BJ (cell line): ENCODE results near the gene NPEPPS. TPM values are rescaled to one million over a fixed set of nuclear protein-coding genes. Genes with fewer than 3 reads are reported as not detected.
"Not testable (repeated sequence)": the region's sequence is repeated elsewhere in the genome, so short reads cannot be mapped to it uniquely, and the experiment has no call there.

ENCODE experiments used
- CTCF ChIA-PET: fragments of 350-600 bp; formaldehyde crosslinking; extraction: SDS; loops from one replicate; lab custom pipeline; 2021; ENCODE audit warnings: antibody characterized with exemption, inconsistent platforms; lab: Yijun Ruan, JAX
- POLR2A ChIA-PET: fragments of 300-600 bp; sonication (Branson Sonifier 250); formaldehyde crosslinking; extraction: SDS; loops from one replicate; lab custom pipeline; 2021; ENCODE audit warnings: antibody characterized with exemption; lab: Charles Lee
- DNase-seq: peaks from one replicate; pipeline ENCODE4 v3.0.0-alpha.2; 2011; ENCODE audit warnings: low read depth
- H3K27me3 ChIP-seq: 2 replicates; pipeline ENCODE4 v1.6.0; 2011; ENCODE audit warnings: low read length; ENCODE audit not compliant: control insufficient read depth, insufficient read depth
- H3K36me3 ChIP-seq: 2 replicates; pipeline ENCODE4 v1.5.1; 2011; ENCODE audit warnings: low read length; ENCODE audit not compliant: control insufficient read depth, insufficient read depth
- H3K4me3 ChIP-seq: 2 replicates; pipeline ENCODE4 v1.5.1; 2011; ENCODE audit warnings: low read depth, mild to moderate bottlenecking, control low read depth, low read length
- polyA plus RNA-seq: library from polyadenylated mRNA; depleted of rRNA; stranded (reverse); fragments of >200 nt; gene quantifications from 2 replicates; pipeline ENCODE4 v1.2.3, GENCODE V29; 2011

NPEPPS gene
- polyA plus RNA-seq, 1 experiment, result 60.2 TPM

DNA sequence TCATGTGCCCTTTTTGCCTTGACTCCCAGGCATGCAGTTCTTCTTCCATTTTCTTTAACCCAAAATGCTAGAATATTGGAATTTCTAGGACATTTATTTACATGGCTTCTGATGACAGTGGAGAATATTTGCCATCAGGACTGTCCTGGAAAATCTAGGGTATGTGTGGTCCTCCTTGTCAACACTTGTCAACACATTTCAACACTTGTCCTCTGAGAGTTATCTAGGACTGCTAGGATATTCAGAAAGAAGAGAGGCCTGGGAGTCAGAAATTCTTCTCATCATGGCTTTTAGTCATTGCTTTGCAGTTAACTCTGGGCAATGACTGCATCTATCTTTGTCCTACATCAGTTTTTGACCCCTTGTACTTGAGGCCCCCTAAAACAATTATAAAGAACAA is 11.5 kb upstream of the NPEPPS start:
- CTCF ChIA-PET, DNase-seq, POLR2A ChIA-PET, H3K27me3 ChIP-seq, H3K4me3 ChIP-seq, H3K36me3 ChIP-seq: not testable (repeated sequence)

DNA sequence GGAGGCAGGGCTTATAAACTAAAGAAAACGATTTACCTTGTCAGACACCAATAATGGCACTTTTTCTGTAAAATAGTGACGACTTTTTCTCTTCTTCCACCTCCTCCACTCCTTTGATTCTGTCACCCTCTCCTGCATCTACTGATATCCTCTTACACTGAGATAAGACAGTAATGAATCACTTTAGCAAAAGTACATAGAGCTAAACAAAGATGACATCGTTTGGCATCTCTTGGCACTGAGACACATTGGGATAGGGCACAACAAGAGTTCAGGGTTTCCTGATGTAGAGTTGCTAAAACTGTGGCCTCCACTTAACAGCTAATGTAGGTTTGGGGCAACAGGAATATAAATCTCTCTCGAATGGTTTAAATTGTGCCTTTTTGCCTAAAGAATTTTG is 10.6 kb upstream of the NPEPPS start:
- DNase-seq, POLR2A ChIA-PET, H3K27me3 ChIP-seq, H3K4me3 ChIP-seq, CTCF ChIA-PET, H3K36me3 ChIP-seq: not testable (repeated sequence)

DNA sequence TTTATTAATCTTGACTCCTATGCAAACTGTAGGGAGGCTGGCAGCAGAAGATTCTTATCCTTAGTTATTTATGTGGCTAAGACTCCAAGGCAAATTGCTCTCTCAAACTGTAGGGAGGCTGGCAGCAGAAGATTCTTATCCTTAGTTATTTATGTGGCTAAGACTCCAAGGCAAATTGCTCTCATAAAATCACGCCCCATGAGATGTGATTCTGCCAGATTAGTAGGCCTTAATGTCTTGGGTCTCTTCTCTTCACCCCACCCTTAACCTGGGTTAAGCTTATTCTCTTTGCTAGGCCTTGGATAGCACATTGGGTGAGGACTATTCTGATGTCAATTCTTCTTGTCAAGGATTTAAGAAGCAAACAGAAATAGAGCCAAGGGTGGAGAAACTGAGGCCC is 9.5 kb upstream of the NPEPPS start:
- CTCF ChIA-PET, POLR2A ChIA-PET: not testable (repeated sequence)

DNA sequence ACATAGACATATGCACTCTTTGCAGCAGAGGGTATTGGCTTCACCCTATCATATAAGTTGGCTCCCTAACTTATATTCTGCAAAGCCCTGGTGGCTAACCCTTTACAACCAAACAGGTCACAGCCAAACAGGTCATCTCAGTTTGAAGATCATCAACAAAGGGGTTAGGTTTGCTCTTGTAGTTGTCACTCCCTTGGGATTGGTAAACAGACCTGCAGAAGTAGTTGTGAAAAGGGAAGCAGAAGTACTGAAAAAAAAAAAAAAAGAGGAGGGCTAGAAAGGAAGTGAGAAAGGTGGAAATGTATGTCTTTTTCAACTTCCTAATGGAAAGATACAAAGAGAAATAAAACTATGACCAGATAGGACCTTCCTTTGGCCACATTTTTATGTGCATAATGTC is 8.6 kb upstream of the NPEPPS start:
- POLR2A ChIA-PET, DNase-seq: not testable (repeated sequence)

More for the DNA sequence above, 9.5 kb upstream of the NPEPPS start:
- not testable (repeated sequence) for H3K4me3 ChIP-seq, H3K27me3 ChIP-seq, DNase-seq, H3K36me3 ChIP-seq

DNA sequence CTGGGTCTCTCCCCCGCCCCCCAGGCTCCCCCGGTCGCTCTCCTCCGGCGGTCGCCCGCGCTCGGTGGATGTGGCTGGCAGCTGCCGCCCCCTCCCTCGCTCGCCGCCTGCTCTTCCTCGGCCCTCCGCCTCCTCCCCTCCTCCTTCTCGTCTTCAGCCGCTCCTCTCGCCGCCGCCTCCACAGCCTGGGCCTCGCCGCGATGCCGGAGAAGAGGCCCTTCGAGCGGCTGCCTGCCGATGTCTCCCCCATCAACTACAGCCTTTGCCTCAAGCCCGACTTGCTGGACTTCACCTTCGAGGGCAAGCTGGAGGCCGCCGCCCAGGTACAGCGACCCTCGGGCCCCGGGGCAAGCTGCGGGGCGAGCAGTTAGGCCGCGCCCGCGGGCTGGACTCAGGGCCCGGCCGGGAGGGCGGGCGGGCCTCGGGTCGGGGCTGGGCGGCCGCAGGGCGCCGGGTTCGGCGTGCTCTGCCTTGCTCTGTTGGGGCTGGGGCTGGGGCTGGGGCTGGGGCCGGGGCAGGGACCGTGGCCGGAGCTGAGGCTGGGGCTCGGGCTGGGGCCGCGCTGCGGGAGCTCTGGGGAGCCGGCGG is 419 bp downstream of the NPEPPS start:
- H3K27me3 ChIP-seq, CTCF ChIA-PET, POLR2A ChIA-PET, DNase-seq, H3K36me3 ChIP-seq: not testable (repeated sequence)
- H3K4me3 ChIP-seq, result peak overlapping the region; percentile 60

More for the DNA sequence above, 8.6 kb upstream of the NPEPPS start:
- CTCF ChIA-PET, H3K36me3 ChIP-seq, H3K4me3 ChIP-seq, H3K27me3 ChIP-seq: not testable (repeated sequence)

DNA sequence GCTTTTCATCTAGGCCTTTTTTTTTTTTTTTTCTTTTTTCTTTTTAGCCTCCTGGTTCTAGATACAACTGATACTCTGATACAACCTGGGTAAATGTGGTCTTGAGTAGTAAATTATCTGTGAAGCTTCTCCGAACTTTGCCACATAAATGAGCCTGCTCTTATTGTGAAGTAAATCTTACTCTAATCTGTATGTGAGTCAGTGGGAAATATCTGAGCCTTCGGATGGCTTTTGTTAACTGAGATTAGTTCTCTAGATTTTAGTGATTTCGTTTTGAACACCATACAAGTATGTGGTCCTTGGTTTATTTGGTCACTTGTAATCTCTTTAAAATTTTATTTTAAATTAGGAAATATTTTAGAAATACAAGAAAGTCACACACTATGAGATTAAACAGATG is 8.2 kb downstream of the NPEPPS start:
- CTCF ChIA-PET, H3K4me3 ChIP-seq, H3K27me3 ChIP-seq, DNase-seq, H3K36me3 ChIP-seq, POLR2A ChIA-PET: not testable (repeated sequence)

DNA sequence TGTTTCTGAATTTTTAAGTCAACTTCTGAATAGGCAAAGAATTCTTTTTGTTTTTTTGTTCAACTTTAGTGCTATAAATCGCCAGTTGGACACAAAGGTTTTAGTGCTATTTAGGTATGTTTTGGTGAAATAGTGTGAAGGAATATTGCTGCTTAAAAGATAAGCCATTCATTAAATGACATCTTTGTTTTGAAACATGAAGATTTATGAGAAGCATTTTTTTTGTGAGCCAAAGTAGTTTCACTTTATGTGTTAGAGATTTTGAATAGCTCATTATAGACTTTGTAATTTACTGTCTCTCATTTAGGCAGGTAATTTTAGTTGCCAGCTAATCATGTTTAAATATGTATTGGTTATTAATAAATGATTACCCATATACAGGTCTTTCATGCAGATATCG is 10.8 kb downstream of the NPEPPS start:
- DNase-seq, CTCF ChIA-PET, H3K36me3 ChIP-seq, POLR2A ChIA-PET, H3K27me3 ChIP-seq, H3K4me3 ChIP-seq: not testable (repeated sequence)

DNA sequence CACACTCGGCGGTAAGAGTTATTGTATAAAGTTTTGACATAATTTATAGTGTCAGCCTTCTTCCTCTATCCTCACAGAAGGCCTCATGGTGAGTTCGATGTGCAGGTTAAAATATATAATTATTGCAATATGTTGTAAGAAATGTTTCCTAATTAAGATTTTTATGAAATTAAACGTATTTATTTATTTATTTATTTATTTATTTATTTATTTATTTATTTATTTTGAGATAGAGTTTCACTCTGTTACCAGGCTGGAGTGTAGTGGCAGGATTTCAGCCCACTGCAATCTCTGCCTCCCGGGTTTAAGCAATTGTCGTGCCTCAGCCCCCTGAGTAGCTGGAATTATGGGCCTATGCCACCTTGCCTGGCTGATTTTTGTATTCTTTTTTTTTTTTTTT is 13.4 kb downstream of the NPEPPS start:
- POLR2A ChIA-PET, H3K36me3 ChIP-seq, CTCF ChIA-PET, H3K4me3 ChIP-seq, DNase-seq, H3K27me3 ChIP-seq: not testable (repeated sequence)

DNA sequence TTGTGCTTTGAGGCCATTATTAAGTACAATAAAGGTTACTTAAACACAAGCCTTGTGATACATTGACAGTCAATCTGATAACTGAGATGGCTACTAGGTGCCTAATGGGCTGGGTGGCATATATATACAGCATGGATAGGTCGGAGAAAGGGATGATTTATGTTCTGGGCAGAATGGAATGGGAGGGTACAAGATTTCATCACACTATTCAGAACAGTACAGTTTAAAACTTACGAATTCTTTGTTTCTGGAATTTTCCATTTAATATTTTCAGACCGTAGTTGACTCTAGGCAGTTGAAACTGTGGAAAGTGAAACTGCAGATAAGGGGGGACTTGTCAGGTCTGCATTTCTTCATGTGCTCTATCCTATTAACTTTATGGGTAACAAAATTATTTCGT is 23.8 kb downstream of the NPEPPS start:
- CTCF ChIA-PET, POLR2A ChIA-PET, H3K4me3 ChIP-seq, DNase-seq, H3K36me3 ChIP-seq, H3K27me3 ChIP-seq: not testable (repeated sequence)

DNA sequence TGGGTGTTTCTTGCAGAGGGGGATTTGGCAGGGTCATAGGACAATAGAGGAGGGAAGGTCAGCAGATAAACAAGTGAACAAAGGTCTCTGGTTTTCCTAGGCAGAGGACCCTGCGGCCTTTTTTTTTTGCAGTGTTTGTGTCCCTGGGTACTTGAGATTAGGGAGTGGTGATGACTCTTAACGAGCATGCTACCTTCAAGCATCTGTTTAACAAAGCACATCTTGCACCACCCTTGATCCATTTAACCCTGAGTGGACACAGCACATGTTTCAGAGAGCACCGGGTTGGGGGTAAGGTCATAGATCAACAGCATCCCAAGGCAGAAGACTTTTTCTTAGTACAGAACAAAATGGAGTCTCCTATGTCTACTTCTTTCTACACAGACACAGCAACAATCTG is 25.2 kb downstream of the NPEPPS start:
- CTCF ChIA-PET, H3K27me3 ChIP-seq, H3K36me3 ChIP-seq, DNase-seq, POLR2A ChIA-PET, H3K4me3 ChIP-seq: not testable (repeated sequence)

DNA sequence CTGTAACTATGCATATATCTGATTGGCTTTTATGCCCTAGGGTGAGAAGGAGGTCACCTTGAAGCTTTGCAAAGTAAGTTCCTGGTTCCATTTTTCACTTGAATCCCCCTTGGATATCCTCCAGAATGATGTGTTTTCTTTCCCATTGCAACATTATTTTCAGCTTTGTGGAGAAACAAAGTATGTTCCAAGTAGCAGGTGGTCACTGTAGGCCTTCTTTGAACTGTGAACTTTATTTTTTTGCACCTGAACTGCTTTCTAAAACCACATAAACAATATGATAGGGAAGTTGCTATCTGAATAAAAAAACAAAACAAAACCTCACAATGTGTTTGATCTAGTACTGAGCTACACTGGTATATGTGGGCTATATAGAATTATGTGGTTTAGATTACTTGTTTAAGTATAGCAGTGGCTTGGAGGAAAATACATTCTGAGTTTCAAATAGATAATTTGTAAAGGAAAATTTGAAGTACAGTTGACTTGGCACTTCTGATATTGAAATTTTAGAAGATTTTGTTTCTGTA is 29.7 kb downstream of the NPEPPS start:
- DNase-seq, H3K4me3 ChIP-seq, H3K36me3 ChIP-seq, POLR2A ChIA-PET, CTCF ChIA-PET, H3K27me3 ChIP-seq: not testable (repeated sequence)

DNA sequence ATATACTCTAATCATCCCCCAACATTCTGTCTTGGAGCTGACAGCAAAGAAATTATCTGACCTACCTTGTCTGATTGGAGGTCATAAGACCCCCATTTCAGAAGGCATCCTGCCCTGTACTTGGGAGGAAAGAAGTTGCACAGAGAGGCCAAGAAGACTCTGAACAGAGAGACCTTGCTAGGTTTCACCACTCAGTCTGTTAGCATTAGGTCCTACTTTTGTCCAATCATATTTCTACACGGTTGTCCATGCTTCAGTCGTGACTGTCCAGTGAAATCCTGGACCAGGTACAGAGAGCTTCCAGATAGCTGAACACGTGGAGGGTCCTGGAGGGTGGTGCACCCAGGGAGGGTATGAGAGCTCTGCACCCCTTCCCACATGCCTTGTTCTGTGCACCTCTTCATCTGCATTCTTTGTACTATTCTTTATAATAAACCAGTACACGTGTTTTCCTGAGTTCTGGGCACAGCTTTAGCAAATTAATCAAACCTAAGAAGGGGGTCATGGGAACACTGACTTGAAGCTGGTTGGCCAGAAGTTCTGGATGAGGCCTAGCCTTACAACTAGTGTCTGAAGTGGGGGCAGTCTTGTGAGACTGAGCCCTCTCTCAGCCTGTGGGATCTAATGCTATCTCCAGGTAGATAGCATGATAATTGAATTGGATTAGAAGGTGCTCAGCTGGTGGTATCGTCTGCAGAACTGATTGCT is 30.9 kb downstream of the NPEPPS start:
- H3K36me3 ChIP-seq, CTCF ChIA-PET, POLR2A ChIA-PET, DNase-seq, H3K27me3 ChIP-seq, H3K4me3 ChIP-seq: not testable (repeated sequence)

DNA sequence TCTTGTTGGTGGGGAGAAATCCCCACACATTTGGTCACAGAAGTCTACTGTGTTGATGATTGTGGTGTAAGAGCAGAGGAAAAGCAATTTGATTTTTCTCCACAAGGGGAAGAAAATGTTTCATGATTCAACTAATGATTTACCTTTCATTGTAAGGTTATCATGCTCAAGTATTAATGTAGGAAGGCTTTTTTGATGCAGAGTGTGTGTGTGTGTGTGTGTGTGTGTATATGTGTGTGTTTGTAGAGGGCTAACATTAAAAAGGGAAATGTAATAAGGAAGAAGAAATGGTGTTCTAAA is 31.4 kb downstream of the NPEPPS start:
- H3K27me3 ChIP-seq, H3K36me3 ChIP-seq, DNase-seq, H3K4me3 ChIP-seq, POLR2A ChIA-PET, CTCF ChIA-PET: not testable (repeated sequence)
